GM23338 (cell line): ENCODE results near the gene LNX2.

Experiments
- CTCF ChIP-seq, 2 experiments: fragments of 200-600 bp in 1 of 2; sonication (generic) in 1 of 2; conservative IDR thresholded peaks; 2 replicates each; pipeline versions ENCODE4 v1.5.1 to v1.6.1; 2016 to 2017; ENCODE audit warnings: antibody characterized with exemption in 2 of 2, low read depth in 2 of 2, mild to moderate bottlenecking in 2 of 2, moderate library complexity in 1 of 2
- JUNB ChIP-seq: IDR thresholded peaks from one replicate; pipeline ENCODE4 v1.6.1; 2016; ENCODE audit warnings: antibody characterized with exemption; ENCODE audit not compliant: unreplicated experiment
- POLR2AphosphoS5 ChIP-seq: IDR thresholded peaks from 2 replicates; pipeline ENCODE4 v1.6.1; 2016; ENCODE audit warnings: antibody characterized with exemption, low read depth

GRCh38 chr13:27601208-27601607 lies 19.1 kb downstream of the LNX2 start:
- TF ChIP-seq CTCF (conservative IDR thresholded peaks at IDR 0.05; ENCODE audit: low read depth in 2 of 2) (no peak), JUNB (no peak), POLR2AphosphoS5 (no peak)
